Dedifferentiated amniotic fluid mesenchymal stem cell (primary cell): Measurements from ENCODE around the gene TSEN54.

ENCODE experiments used
- DNase-seq: peaks from one replicate; pipeline ENCODE4 v3.0.0-alpha.2; 2016; ENCODE audit errors: extremely low spot score

TSEN54 gene

GRCh38 chr17:75565066-75565465 lies 48.7 kb downstream of the TSEN54 start:
- no peak for DNase-seq

- DNase-seq = no peak
Measured at GRCh38 chr17:75565618-75566017, 49.3 kb downstream of the TSEN54 start.

- no peak for DNase-seq
Measured at GRCh38 chr17:75566416-75566815, 50.1 kb downstream of the TSEN54 start.

- no peak for DNase-seq
Measured at GRCh38 chr17:75566834-75567233, 50.5 kb downstream of the TSEN54 start.

GRCh38 chr17:75568412-75569255 lies 52.3 kb downstream of the TSEN54 start:
- DNase-seq = no peak

GRCh38 chr17:75570034-75570676 lies 53.8 kb downstream of the TSEN54 start:
- DNase-seq = no peak

- no peak for DNase-seq
Measured at GRCh38 chr17:75570772-75571171, 54.4 kb downstream of the TSEN54 start.

- no peak for DNase-seq
Measured at GRCh38 chr17:75571197-75571884, 55.0 kb downstream of the TSEN54 start.

GRCh38 chr17:75571885-75572215 lies 55.5 kb downstream of the TSEN54 start:
- DNase-seq = no peak

GRCh38 chr17:75572713-75573539 lies 56.6 kb downstream of the TSEN54 start:
- DNase-seq = no peak

GRCh38 chr17:75573540-75573957 lies 57.2 kb downstream of the TSEN54 start:
- no peak for DNase-seq

- DNase-seq = no peak
Measured at GRCh38 chr17:75573994-75574393, 57.7 kb downstream of the TSEN54 start.
